Fibroblast of lung (primary cell): Measurements from ENCODE around the gene VSIR. TPM values are rescaled to one million over a fixed set of nuclear protein-coding genes. Genes with fewer than 3 reads are reported as not detected.

Experiments used
- DNase-seq, 2 donors: peaks; one replicate each; pipeline versions ENCODE4 v3.0.0 to v3.0.0-alpha.2; 2010; ENCODE audit warnings: low read depth in 2 of 2
- H2AFZ ChIP-seq: 2 replicates; pipeline ENCODE4 v1.5.1; 2012; ENCODE audit warnings: low read length, control low read depth, inconsistent platforms
- H3K27ac ChIP-seq: 2 replicates; pipeline ENCODE4 v1.5.1; 2011; ENCODE audit warnings: low read length, control low read depth; ENCODE audit not compliant: insufficient read depth
- H3K27me3 ChIP-seq: 2 replicates; pipeline ENCODE4 v1.5.1; 2011; ENCODE audit warnings: mild to moderate bottlenecking, low read length; ENCODE audit not compliant: control insufficient read depth, insufficient read depth
- H3K36me3 ChIP-seq: 2 replicates; pipeline ENCODE4 v1.5.1; 2011; ENCODE audit warnings: low read length; ENCODE audit not compliant: control insufficient read depth, insufficient read depth
- H3K4me1 ChIP-seq: 2 replicates; pipeline ENCODE4 v1.5.1; 2011; ENCODE audit warnings: low read length; ENCODE audit not compliant: control insufficient read depth, insufficient read depth; ENCODE audit errors: extremely low read depth
- H3K4me2 ChIP-seq: 2 replicates; pipeline ENCODE4 v1.5.1; 2011; ENCODE audit warnings: low read length, control low read depth; ENCODE audit not compliant: insufficient read depth; ENCODE audit errors: extremely low read depth
- H3K4me3 ChIP-seq, 4 experiments: fragments of 200-600 bp in 1 of 4; sonication (generic) in 1 of 4; replicated peaks in 1 of 4; 2 replicates each; pipeline ENCODE4 v1.5.1; 2011 to 2016; ENCODE audit warnings: low read length in 4 of 4, low read depth in 3 of 4, mild to moderate bottlenecking in 3 of 4, control low read depth in 2 of 4, inconsistent platforms in 1 of 4, mixed read lengths in 1 of 4; ENCODE audit not compliant: insufficient read depth in 1 of 4; ENCODE audit errors: control extremely low read depth in 1 of 4
- H3K79me2 ChIP-seq: 2 replicates; pipeline ENCODE4 v1.5.1; 2012; ENCODE audit warnings: mild to moderate bottlenecking, low read length, inconsistent platforms; ENCODE audit not compliant: control insufficient read depth, insufficient read depth
- H3K9ac ChIP-seq: 2 replicates; pipeline ENCODE4 v1.5.1; 2011; ENCODE audit warnings: mild to moderate bottlenecking, low read length, control low read depth; ENCODE audit not compliant: insufficient read depth
- H3K9me3 ChIP-seq: 2 replicates; pipeline ENCODE4 v1.5.1; 2012; ENCODE audit warnings: low read depth, low read length; ENCODE audit not compliant: control insufficient read depth, insufficient read depth
- H4K20me1 ChIP-seq: 2 replicates; pipeline ENCODE4 v1.5.1; 2011; ENCODE audit warnings: low read length; ENCODE audit not compliant: control insufficient read depth, insufficient read depth; ENCODE audit errors: extremely low read depth
- EZH2 ChIP-seq: IDR thresholded peaks from 2 replicates; pipeline ENCODE4 v1.5.1; 2012; ENCODE audit warnings: low read length, control low read depth, mild to moderate bottlenecking; ENCODE audit errors: missing control alignments
- polyA plus RNA-seq, 2 donors: library from polyadenylated mRNA; depleted of rRNA in 1 of 2; stranded (reverse) in 1 of 2; unstranded in 1 of 2; fragments of >200 nt; gene quantifications; 2 replicates each; pipeline ENCODE4 v1.2.1, GENCODE V29; 2011 to 2012; ENCODE audit warnings: missing spikeins in 1 of 2
- total RNA-seq: library from RNA; depleted of rRNA; stranded (reverse); fragments of >200 nt; gene quantifications from 2 replicates; pipeline ENCODE4 v1.2.1, GENCODE V29; 2014
- TF ChIP-seq, protein P1 (sequence below), 2 donors: IDR thresholded peaks in 1 of 2; conservative IDR thresholded peaks in 1 of 2; 1 replicate in 1 of 2; 2 replicates in 1 of 2; pipeline ENCODE4 v1.5.1; 2011 to 2012; ENCODE audit warnings: low read length in 2 of 2, control low read depth in 1 of 2, inconsistent platforms in 1 of 2, low read depth in 1 of 2, mild to moderate bottlenecking in 1 of 2

The VSIR gene
- total and polyA plus RNA-seq, 2 donors (not counting 1 experiment from before 2014, with no cell fraction given) = 39.9 to 44.1 TPM

DNA sequence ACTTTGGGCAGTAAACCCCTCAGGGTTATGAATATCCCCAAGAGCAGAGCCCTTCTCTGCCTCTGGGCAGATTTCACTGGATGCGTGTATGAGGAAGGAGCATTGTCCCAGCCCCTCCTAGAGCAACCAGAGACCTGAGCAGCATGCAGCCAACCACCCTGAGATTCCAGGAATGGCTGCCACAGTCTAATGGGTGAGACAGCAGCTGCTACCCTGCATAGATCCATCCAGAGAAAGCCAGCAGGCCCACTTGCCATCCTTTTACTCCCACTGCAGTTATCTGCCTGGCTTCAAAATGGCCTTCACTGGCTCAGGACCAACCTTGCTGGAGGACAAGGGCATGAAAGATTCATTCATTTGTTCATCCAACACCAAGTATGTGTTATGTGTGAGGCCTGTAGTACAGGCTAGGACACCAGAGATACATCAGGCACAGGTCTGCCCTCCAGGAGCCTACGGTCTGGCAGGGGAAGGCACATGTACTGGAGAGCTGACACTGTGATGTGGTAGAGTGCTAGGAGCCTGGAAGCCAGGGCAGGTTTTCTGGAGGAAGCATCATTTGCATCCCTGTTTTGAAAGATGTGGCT, 27.6 kb downstream of the VSIR start:
- no peak overlapping the region for H2AFZ ChIP-seq
- DNase-seq = no peak
- H3K9me3 ChIP-seq = no peaks in the 10 kb centered on the region
- no peak overlapping the region for H3K9ac ChIP-seq
- TF ChIP-seq, protein P1, sequence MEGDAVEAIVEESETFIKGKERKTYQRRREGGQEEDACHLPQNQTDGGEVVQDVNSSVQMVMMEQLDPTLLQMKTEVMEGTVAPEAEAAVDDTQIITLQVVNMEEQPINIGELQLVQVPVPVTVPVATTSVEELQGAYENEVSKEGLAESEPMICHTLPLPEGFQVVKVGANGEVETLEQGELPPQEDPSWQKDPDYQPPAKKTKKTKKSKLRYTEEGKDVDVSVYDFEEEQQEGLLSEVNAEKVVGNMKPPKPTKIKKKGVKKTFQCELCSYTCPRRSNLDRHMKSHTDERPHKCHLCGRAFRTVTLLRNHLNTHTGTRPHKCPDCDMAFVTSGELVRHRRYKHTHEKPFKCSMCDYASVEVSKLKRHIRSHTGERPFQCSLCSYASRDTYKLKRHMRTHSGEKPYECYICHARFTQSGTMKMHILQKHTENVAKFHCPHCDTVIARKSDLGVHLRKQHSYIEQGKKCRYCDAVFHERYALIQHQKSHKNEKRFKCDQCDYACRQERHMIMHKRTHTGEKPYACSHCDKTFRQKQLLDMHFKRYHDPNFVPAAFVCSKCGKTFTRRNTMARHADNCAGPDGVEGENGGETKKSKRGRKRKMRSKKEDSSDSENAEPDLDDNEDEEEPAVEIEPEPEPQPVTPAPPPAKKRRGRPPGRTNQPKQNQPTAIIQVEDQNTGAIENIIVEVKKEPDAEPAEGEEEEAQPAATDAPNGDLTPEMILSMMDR (conservative IDR thresholded peaks at IDR 0.05 in 1 of 2, IDR thresholded peaks at IDR 0.05 in 1 of 2; ENCODE audit: low read depth in 1 of 2, low read length in 2 of 2) = no peak
- no peak for TF ChIP-seq EZH2
- H3K27me3 ChIP-seq = no peaks in the 10 kb centered on the region
- no peaks in the 10 kb centered on the region for H4K20me1 ChIP-seq
- H3K4me3 ChIP-seq = no peak overlapping the region
- H3K36me3 ChIP-seq = no peaks in the 10 kb centered on the region
- H3K4me2 ChIP-seq = no peak overlapping the region
- H3K27ac ChIP-seq = no peak overlapping the region
- H3K4me1 ChIP-seq = no peaks in the 10 kb centered on the region
- H3K79me2 ChIP-seq = no peaks in the 10 kb centered on the region

DNA sequence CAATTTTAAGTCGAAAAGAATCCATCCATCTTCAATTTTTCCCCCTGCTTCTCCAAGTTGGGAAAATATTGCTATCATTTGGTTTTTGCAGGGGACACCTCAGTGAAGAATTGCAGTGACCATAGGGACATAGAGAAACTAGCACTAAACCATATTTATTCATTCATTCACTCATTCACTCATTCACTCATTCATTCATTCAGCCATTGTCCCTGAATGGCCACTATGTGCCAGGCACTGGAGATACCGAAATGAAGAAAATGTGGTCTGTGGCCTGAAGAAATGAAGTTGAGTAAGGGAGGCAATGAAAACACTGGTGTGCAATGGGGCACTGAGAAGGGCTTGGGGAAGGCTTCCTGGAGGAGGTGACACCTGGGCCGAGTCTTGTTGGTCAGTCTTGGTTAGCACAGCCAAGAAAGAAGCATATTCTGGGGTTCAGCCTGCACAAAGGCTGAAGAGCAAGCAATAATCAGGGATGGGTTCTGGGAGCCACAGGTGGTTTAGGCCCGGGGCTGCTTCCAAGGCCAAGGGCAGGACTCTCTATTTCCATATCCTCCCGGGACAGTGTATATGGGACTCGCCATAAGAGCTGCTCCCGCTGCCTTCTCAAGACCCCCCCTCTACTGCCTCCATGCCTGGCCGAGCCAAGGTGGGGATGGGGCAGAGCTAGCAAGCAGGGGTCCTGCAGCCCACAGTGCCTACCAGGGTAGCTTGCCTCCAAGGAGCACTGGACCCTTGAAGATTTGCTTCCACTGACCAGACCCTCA, 28.2 kb downstream of the VSIR start:
- Histone ChIP-seq H4K20me1 (no peaks in the 10 kb centered on the region), H3K9ac (no peak overlapping the region), H3K27me3 (no peaks in the 10 kb centered on the region), H3K4me1 (peaks cover 2% of the 10 kb centered on the region), H3K27ac (no peak overlapping the region), H3K79me2 (no peaks in the 10 kb centered on the region), H3K9me3 (no peaks in the 10 kb centered on the region), H3K36me3 (no peaks in the 10 kb centered on the region), H3K4me2 (no peak overlapping the region), H3K4me3 (no peak overlapping the region), H2AFZ (no peak overlapping the region)
- no peak for DNase-seq
- TF ChIP-seq, protein P1 (conservative IDR thresholded peaks at IDR 0.05 in 1 of 2, IDR thresholded peaks at IDR 0.05 in 1 of 2; ENCODE audit: low read depth in 1 of 2, low read length in 2 of 2) = no peak
- no peak for TF ChIP-seq EZH2

DNA sequence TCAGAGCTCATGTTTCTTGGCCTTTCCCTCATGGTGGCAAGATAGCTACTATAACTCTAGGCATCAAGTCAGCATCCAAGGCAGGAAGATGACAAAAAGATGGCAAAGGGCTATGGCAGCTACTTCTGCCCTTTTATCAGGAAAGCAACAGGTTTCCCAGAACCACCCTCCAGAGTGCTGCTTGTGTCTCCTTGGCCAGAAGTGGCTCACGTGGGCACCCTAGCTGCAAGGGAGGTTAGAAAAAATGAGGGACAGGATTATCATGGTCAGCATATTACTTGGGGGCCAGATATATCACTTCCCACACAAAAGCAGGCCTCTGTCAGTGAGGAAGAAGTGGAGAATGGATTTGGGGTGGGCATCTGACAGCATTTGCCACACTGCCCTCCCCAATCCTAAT, 29.5 kb downstream of the VSIR start:
- no peaks in the 10 kb centered on the region for H4K20me1 ChIP-seq
- no peak overlapping the region for H3K4me2 ChIP-seq
- no peak overlapping the region for H3K9ac ChIP-seq
- no peak for DNase-seq
- no peak overlapping the region for H3K27ac ChIP-seq
- no peaks in the 10 kb centered on the region for H3K27me3 ChIP-seq
- no peaks in the 10 kb centered on the region for H3K79me2 ChIP-seq
- H3K4me1 ChIP-seq = peaks cover 2% of the 10 kb centered on the region
- no peaks in the 10 kb centered on the region for H3K36me3 ChIP-seq
- no peaks in the 10 kb centered on the region for H3K9me3 ChIP-seq
- H2AFZ ChIP-seq = no peak overlapping the region
- no peak for TF ChIP-seq EZH2
- TF ChIP-seq, protein P1 (conservative IDR thresholded peaks at IDR 0.05 in 1 of 2, IDR thresholded peaks at IDR 0.05 in 1 of 2; ENCODE audit: low read depth in 1 of 2, low read length in 2 of 2) = no peak
- no peak overlapping the region for H3K4me3 ChIP-seq
